H1 (cell line): ENCODE results near the gene NR2C2. TPM values are rescaled to one million over a fixed set of nuclear protein-coding genes. Genes with fewer than 3 reads are reported as not detected.

Experiments used
- CTCF ChIA-PET: fragments of 300-600 bp; sonication (Branson Sonifier 250); formaldehyde crosslinking; loops from one replicate; lab custom pipeline; 2021; ENCODE audit not compliant: partially characterized antibody; lab: Charles Lee
- POLR2A ChIA-PET: fragments of 300-600 bp; sonication (Branson Sonifier 250); formaldehyde crosslinking; loops from one replicate; lab custom pipeline; 2021; ENCODE audit warnings: inconsistent platforms; ENCODE audit not compliant: partially characterized antibody; lab: Charles Lee
- DNase-seq, 2 experiments: peaks; one replicate each; pipeline versions ENCODE4 v3.0.0 to v3.0.0-alpha.2; 2010 to 2022; ENCODE audit warnings: low spot score in 2 of 2, low read depth in 1 of 2, mixed read lengths in 1 of 2
- FAIRE-seq: peaks from 2 replicates; lab custom pipeline; 2011; peaks lifted over from hg19 to GRCh38; lab: Jason Lieb, UNC
- H2AFZ ChIP-seq: 2 replicates; pipeline ENCODE4 v1.8.1; 2012; ENCODE audit warnings: low read length, inconsistent platforms
- H2AK5ac ChIP-seq: 2 replicates; pipeline ENCODE4 v1.6.1; 2013; ENCODE audit warnings: low read depth, low read length
- H2BK120ac ChIP-seq: replicated peaks from 2 replicates; pipeline ENCODE3; 2013; ENCODE audit warnings: low read depth, low read length, inconsistent platforms
- H2BK12ac ChIP-seq: 2 replicates; pipeline ENCODE4 v1.6.1; 2013; ENCODE audit warnings: low read depth, low read length
- H2BK15ac ChIP-seq: 2 replicates; pipeline ENCODE4 v1.6.1; 2013; ENCODE audit warnings: low read length
- H2BK20ac ChIP-seq: 2 replicates; pipeline ENCODE4 v1.6.1; 2013; ENCODE audit warnings: low read length
- H2BK5ac ChIP-seq: 2 replicates; pipeline ENCODE4 v1.6.1; 2013; ENCODE audit warnings: low read depth, low read length
- H3K14ac ChIP-seq: 2 replicates; pipeline ENCODE4 v1.6.1; 2013; ENCODE audit warnings: inconsistent platforms; ENCODE audit not compliant: insufficient read length
- H3K18ac ChIP-seq: 2 replicates; pipeline ENCODE4 v1.6.1; 2013; ENCODE audit warnings: low read length; ENCODE audit errors: extremely low read depth
- H3K23ac ChIP-seq: 2 replicates; pipeline ENCODE4 v1.6.1; 2013; ENCODE audit warnings: inconsistent platforms; ENCODE audit not compliant: insufficient read length
- H3K23me2 ChIP-seq: 2 replicates; pipeline ENCODE4 v1.6.1; 2013; ENCODE audit warnings: low read depth, low read length
- H3K27ac ChIP-seq: 2 replicates; pipeline ENCODE4 v1.6.1; 2011; ENCODE audit warnings: low read depth, low read length, inconsistent platforms
- H3K27me3 ChIP-seq, 4 experiments: replicated peaks in 1 of 4; 1 replicate in 1 of 4; 2 replicates in 3 of 4; pipeline versions ENCODE4 v1.6.1 to v1.8.1; 2011 to 2013; ENCODE audit warnings: low read length in 3 of 4, mild to moderate bottlenecking in 3 of 4, inconsistent platforms in 2 of 4, mixed read lengths in 2 of 4, moderate library complexity in 1 of 4; ENCODE audit not compliant: control insufficient read depth in 3 of 4, insufficient read depth in 3 of 4; ENCODE audit errors: extremely low read depth in 1 of 4
- H3K36me3 ChIP-seq, 4 experiments: 2 replicates each; pipeline versions ENCODE4 v1.6.1 to v1.8.1; 2011 to 2013; ENCODE audit warnings: mild to moderate bottlenecking in 4 of 4, low read length in 3 of 4, moderate library complexity in 2 of 4, control low read depth in 1 of 4, inconsistent platforms in 1 of 4; ENCODE audit not compliant: insufficient read depth in 4 of 4, control insufficient read depth in 2 of 4
- H3K4ac ChIP-seq: replicated peaks from 2 replicates; pipeline ENCODE3; 2013; ENCODE audit warnings: low read length, low read depth, mixed read lengths, inconsistent platforms; ENCODE audit not compliant: insufficient read length
- H3K4me1 ChIP-seq, 4 experiments: replicated peaks in 1 of 4; 1 replicate in 1 of 4; 2 replicates in 3 of 4; pipeline versions ENCODE4 v1.6.1 to v1.8.1; 2011 to 2013; ENCODE audit warnings: low read length in 3 of 4, inconsistent platforms in 2 of 4, mixed read lengths in 1 of 4; ENCODE audit not compliant: insufficient read depth in 4 of 4, control insufficient read depth in 3 of 4
- H3K4me2 ChIP-seq, 2 experiments: 2 replicates each; pipeline versions ENCODE4 v1.6.1 to v1.8.1; 2011 to 2013; ENCODE audit warnings: low read depth in 2 of 2, low read length in 2 of 2, control low read depth in 1 of 2, inconsistent platforms in 1 of 2, mild to moderate bottlenecking in 1 of 2; ENCODE audit not compliant: insufficient read depth in 1 of 2
- H3K4me3 ChIP-seq, 4 experiments: fragments of 200-600, 300-600 bp in 1 of 4; sonication (generic), shearing (Covaris generic), sonication (Bioruptor Twin) in 1 of 4; 2 replicates each; pipeline versions ENCODE4 v1.5.1 to v1.8.1; 2011 to 2016; ENCODE audit warnings: low read length in 4 of 4, low read depth in 3 of 4, control low read depth in 2 of 4, inconsistent platforms in 2 of 4, mild to moderate bottlenecking in 2 of 4, mixed read lengths in 1 of 4, moderate library complexity in 1 of 4; ENCODE audit not compliant: insufficient read depth in 2 of 4; ENCODE audit errors: extremely low read depth in 1 of 4
- H3K56ac ChIP-seq: replicated peaks from 2 replicates; pipeline ENCODE3; 2013; ENCODE audit warnings: low read depth, mild to moderate bottlenecking, mixed read lengths, low read length, inconsistent platforms; ENCODE audit not compliant: insufficient read length
- H3K79me1 ChIP-seq: 2 replicates; pipeline ENCODE4 v1.6.1; 2013; ENCODE audit warnings: low read depth, low read length, control low read depth
- H3K79me2 ChIP-seq, 2 experiments: 2 replicates each; pipeline versions ENCODE4 v1.6.1 to v1.8.1; 2012 to 2013; ENCODE audit warnings: low read length in 2 of 2, mild to moderate bottlenecking in 2 of 2, inconsistent platforms in 1 of 2; ENCODE audit not compliant: insufficient read depth in 2 of 2, control insufficient read depth in 1 of 2
- H3K9ac ChIP-seq, 4 experiments: replicated peaks in 1 of 4; 1 replicate in 1 of 4; 2 replicates in 3 of 4; pipeline versions ENCODE4 v1.6.1 to v1.8.1; 2011 to 2013; ENCODE audit warnings: low read depth in 3 of 4, low read length in 3 of 4, control low read depth in 2 of 4, mild to moderate bottlenecking in 2 of 4, moderate library complexity in 2 of 4, inconsistent platforms in 1 of 4; ENCODE audit errors: extremely low read depth in 1 of 4
- H3K9me3 ChIP-seq, 2 experiments: 2 replicates each; pipeline versions ENCODE4 v1.6.1 to v1.8.1; 2012 to 2013; ENCODE audit warnings: mild to moderate bottlenecking in 2 of 2, moderate library complexity in 2 of 2, control low read depth in 1 of 2, inconsistent platforms in 1 of 2, low read depth in 1 of 2, low read length in 1 of 2, mixed read lengths in 1 of 2; ENCODE audit not compliant: insufficient read depth in 2 of 2
- H4K20me1 ChIP-seq, 2 experiments: replicated peaks in 1 of 2; 2 replicates each; pipeline versions ENCODE3 to v1.8.1; 2011 to 2013; ENCODE audit warnings: inconsistent platforms in 2 of 2, low read length in 2 of 2, mild to moderate bottlenecking in 1 of 2; ENCODE audit not compliant: insufficient read depth in 2 of 2, control insufficient read depth in 1 of 2
- H4K5ac ChIP-seq: 2 replicates; pipeline ENCODE4 v1.6.1; 2013; ENCODE audit warnings: low read length, low read depth, mixed read lengths, inconsistent platforms; ENCODE audit not compliant: insufficient read length
- H4K8ac ChIP-seq: 2 replicates; pipeline ENCODE4 v1.8.0; 2013; ENCODE audit warnings: mild to moderate bottlenecking, moderate library complexity, low read length, inconsistent platforms; ENCODE audit not compliant: insufficient read depth; ENCODE audit errors: extremely low read depth
- H4K91ac ChIP-seq: replicated peaks from 2 replicates; pipeline ENCODE3; 2013; ENCODE audit warnings: low read length, mixed read lengths, inconsistent platforms; ENCODE audit not compliant: insufficient read length
- BRCA1 ChIP-seq: IDR thresholded peaks from 2 replicates; pipeline ENCODE4 v1.6.1; 2012; ENCODE audit warnings: low read depth, low read length, improper control_type of control experiment
- CEBPB ChIP-seq: IDR thresholded peaks from 2 replicates; pipeline ENCODE4 v1.6.1; 2012; ENCODE audit warnings: low read depth, low read length
- GABPA ChIP-seq: IDR thresholded peaks from 2 replicates; pipeline ENCODE4 v1.6.1; 2011; ENCODE audit warnings: mild to moderate bottlenecking, low read length, moderate library complexity, borderline replicate concordance; ENCODE audit not compliant: insufficient read depth
- HDAC6 ChIP-seq: IDR thresholded peaks from one replicate; pipeline ENCODE4 v1.7.1; 2012; ENCODE audit warnings: low read depth, mild to moderate bottlenecking, inconsistent platforms, low read length, moderate library complexity
- JUN ChIP-seq: IDR thresholded peaks from 2 replicates; pipeline ENCODE4 v1.6.1; 2011; ENCODE audit warnings: low read depth, mild to moderate bottlenecking, improper control_type of control experiment, low read length
- NRF1 ChIP-seq: IDR thresholded peaks from 2 replicates; pipeline ENCODE4 v1.6.1; 2011; ENCODE audit warnings: mild to moderate bottlenecking, low read depth, low read length, improper control_type of control experiment
- POU5F1 ChIP-seq: IDR thresholded peaks from 2 replicates; pipeline ENCODE4 v1.6.1; 2011; ENCODE audit warnings: low read depth, mild to moderate bottlenecking, low read length, moderate library complexity
- SP2 ChIP-seq: IDR thresholded peaks from 2 replicates; pipeline ENCODE4 v1.6.1; 2012; ENCODE audit warnings: mild to moderate bottlenecking, low read length, inconsistent platforms
- SP4 ChIP-seq: IDR thresholded peaks from 2 replicates; pipeline ENCODE4 v1.6.1; 2012; ENCODE audit warnings: low read length, inconsistent platforms
- SUZ12 ChIP-seq: fragments of 200-600 bp; sonication (generic); IDR thresholded peaks from 2 replicates; pipeline ENCODE4 v1.6.1; 2012; ENCODE audit warnings: mild to moderate bottlenecking, inconsistent platforms, low read length, moderate library complexity, mixed read lengths
- ZNF274 ChIP-seq: IDR thresholded peaks from 2 replicates; pipeline ENCODE4 v1.7.0; 2012; ENCODE audit warnings: low read length, borderline replicate concordance; ENCODE audit errors: extremely low read depth
- WGBS, 2 experiments: shearing (Covaris generic) in 1 of 2; methylation state at CpG; one replicate each; pipeline versions ENCODE4 v1.1.6 to v1.1.7; 2013 to 2015; ENCODE audit warnings: low lambda C conversion rate in 2 of 2, mixed read lengths in 2 of 2, inconsistent platforms in 1 of 2, low coverage in 1 of 2, missing lambda C conversion rate in 1 of 2; ENCODE audit not compliant: insufficient replicate concordance in 2 of 2, insufficient coverage in 1 of 2, insufficient read length in 1 of 2; ENCODE audit errors: extremely low coverage in 1 of 2, missing lambda C conversion rate in 1 of 2; 5-methylcytosine and 5-hydroxymethylcytosine counted together
- polyA plus RNA-seq, 7 experiments: library from polyadenylated mRNA; depleted of rRNA in 3 of 7; stranded (reverse) in 5 of 7; unstranded in 2 of 7; fragments of >200 nt in 5 of 7; fragments of 200-250 nt in 2 of 7; gene quantifications; 1 replicate in 5 of 7; 2 replicates in 1 of 7; 4 replicates in 1 of 7; pipeline versions ENCODE4 v1.2.1 to v1.2.3, GENCODE V29; 2011 to 2013; ENCODE audit warnings: missing spikeins in 2 of 7, mixed read lengths in 2 of 7
- total RNA-seq: library from RNA; stranded (reverse); fragmentation: NEBNext Ultra II Directional; extraction: Animal tissue kit (Norgen Biotek cat#: 25700); gene quantifications from 2 replicates; pipeline ENCODE4 v1.2.1, GENCODE V29; 2021
- TF ChIP-seq, protein P1 (sequence below): IDR thresholded peaks from 2 replicates; pipeline ENCODE4 v1.6.1; 2012; ENCODE audit warnings: inconsistent platforms

The NR2C2 gene
- total and polyA plus RNA-seq, 2 of the 8 experiments (the other 6 are each of a cell fraction or from before 2014, with no cell fraction given): 16.6 to 44.4 TPM

DNA sequence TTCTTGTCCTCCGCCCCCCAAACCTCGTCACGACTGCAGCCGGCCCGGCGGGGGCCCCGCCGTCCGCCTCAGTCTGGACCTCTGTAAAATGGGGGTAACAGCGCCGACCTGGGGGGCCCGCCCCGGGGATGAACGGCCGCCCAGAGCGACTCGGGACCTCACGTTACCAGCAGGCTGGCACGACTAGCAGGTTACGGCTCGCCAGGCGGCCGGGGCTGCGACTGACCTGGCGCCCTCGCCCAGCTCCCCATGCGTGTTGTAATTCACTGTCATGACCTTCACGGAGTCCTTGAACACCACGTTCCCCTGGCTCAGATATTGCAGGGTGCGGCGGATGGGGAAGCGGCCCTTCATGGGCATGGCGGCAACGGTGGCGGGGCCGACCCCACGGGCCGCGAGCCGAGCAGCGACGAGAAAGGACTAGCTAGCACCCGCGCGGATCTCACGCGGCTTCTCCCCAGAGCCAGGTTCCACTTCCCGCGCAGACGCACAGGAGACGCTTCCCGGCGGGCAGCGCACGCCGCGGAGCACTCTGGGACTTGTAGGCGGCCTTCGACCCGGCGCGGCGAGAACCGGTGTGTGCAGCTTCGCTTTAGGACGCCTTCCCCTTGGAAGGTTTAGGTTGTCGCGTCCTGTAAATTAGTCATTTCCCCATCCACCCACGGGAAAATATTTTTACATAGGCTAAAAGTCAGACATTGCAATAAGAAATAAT lies 117.6 kb downstream of the NR2C2 start, which contains the start of gene MRPS25:
TSS of gene MRPS25 (minus strand) at position 481 of the 715 bp plus-strand sequence. CDS start at position 360, 121 bp downstream.
- Histone ChIP-seq H3K79me1 (peaks cover 10% of the 10 kb centered on the region), H4K8ac (peak within 1 kb of the TSS; percentile 97), H2BK12ac (no peak within 1 kb of the TSS), H3K14ac (no peak within 1 kb of the TSS), H3K4me1 (peaks cover 0 to 11% (median 6%) of the 10 kb centered on the region in 4 experiments; a peak in 5 of 7 replicates), H3K9ac (peak within 1 kb of the TSS; percentile 83 to 95 (median 92)), H3K18ac (peak within 1 kb of the TSS; percentile 84), H2BK20ac (no peak within 1 kb of the TSS), H4K5ac (peak within 1 kb of the TSS; percentile 96), H3K23ac (no peak within 1 kb of the TSS), H3K9me3 (no peaks in the 10 kb centered on the region; a peak in 1 of 4 replicates), H3K27ac (peak within 1 kb of the TSS; percentile 67; the same call in 1 of the 2 replicates), H3K79me2 (peaks cover 9 to 29% of the 10 kb centered on the region in 2 experiments; a peak in 3 of 4 replicates), H4K20me1 (peaks cover 0 to 5% of the 10 kb centered on the region in 2 experiments), H3K56ac (peak within 1 kb of the TSS; percentile 96), H4K91ac (peak within 1 kb of the TSS; percentile 90), H2BK120ac (no peak within 1 kb of the TSS), H3K4me3 (peak within 1 kb of the TSS; percentile 81 to 97 (median 89)), H2BK5ac (peak within 1 kb of the TSS; percentile 89), H2AK5ac (no peak within 1 kb of the TSS), H3K36me3 (no peaks in the 10 kb centered on the region), H3K23me2 (peaks cover 7% of the 10 kb centered on the region; the same call in 1 of the 2 replicates), H2BK15ac (no peak within 1 kb of the TSS), H2AFZ (peak within 1 kb of the TSS; percentile 99), H3K4me2 (peak within 1 kb of the TSS; percentile 83 to 88), H3K27me3 (no peaks in the 10 kb centered on the region), H3K4ac (peak within 1 kb of the TSS; percentile 97)
- DNase-seq: peak; percentile 53 to 86
- ChIA-PET CTCF (interaction anchor here (0.8 to 2.0 kb wide), 4 partner anchors 9 to 76 kb away, joined by 3 to 11 read pairs (median 5); partner anchors contain the start of gene RBSN), POLR2A (interaction anchor here (0.6 to 4.0 kb wide), 7 partner anchors 9 to 122 kb away, joined by 3 to 17 read pairs (median 4); no protein-coding TSS in a partner anchor)
- FAIRE-seq: no peak
- 2% methylated on average over 54 of the region's 69 CpGs; no CpG with 5 or more reads in 1 of the 2 experiments for WGBS, 2 experiments
- TF ChIP-seq SUZ12 (no peak), HDAC6 (no peak), POU5F1 (no peak), JUN (no peak), ZNF274 (no peak), SP4 (0 out of 2 replicates have a peak, but pooled peaks have one; percentile 70), SP2 (no peak), NRF1 (peak; percentile 76), GABPA (no peak), BRCA1 (peak; percentile 21; the same call in 1 of the 2 replicates), CEBPB (no peak)
- TF ChIP-seq, protein P1, sequence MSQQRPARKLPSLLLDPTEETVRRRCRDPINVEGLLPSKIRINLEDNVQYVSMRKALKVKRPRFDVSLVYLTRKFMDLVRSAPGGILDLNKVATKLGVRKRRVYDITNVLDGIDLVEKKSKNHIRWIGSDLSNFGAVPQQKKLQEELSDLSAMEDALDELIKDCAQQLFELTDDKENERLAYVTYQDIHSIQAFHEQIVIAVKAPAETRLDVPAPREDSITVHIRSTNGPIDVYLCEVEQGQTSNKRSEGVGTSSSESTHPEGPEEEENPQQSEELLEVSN: peak; percentile 90
